Pancreas (tissue), 10 donors: Measurements from ENCODE around the gene CNTFR. TPM values are rescaled to one million over a fixed set of nuclear protein-coding genes. Genes with fewer than 3 reads are reported as not detected.
A peak's percentile ranks its signal among the peaks of the same experiment; 100 is the strongest.

Experiments used
- ATAC-seq, 4 donors: fragments of 200-7000 bp; cut with Tn5 transposase; one replicate each; pipeline versions ENCODE4 v1.8.0 to v1.9.1; 2020; ENCODE audit warnings: mild to moderate bottlenecking in 4 of 4, moderate library complexity in 4 of 4
- DNase-seq, 6 donors: peaks; one replicate each; pipeline ENCODE4 v3.0.0-alpha.2; 2020
- FAIRE-seq: peaks from 2 replicates; lab custom pipeline; 2012; peaks lifted over from hg19 to GRCh38; lab: Jason Lieb, UNC
- H3K27ac ChIP-seq, 4 donors: fragments of 200-600 bp; sonication (generic); 1 replicate in 3 of 4; 2 replicates in 1 of 4; pipeline versions ENCODE4 v1.5.0 to v1.8.0; 2020
- H3K27me3 ChIP-seq, 4 donors: fragments of 200-600 bp; one replicate each; pipeline ENCODE4 v1.8.0; 2021
- H3K36me3 ChIP-seq, 3 donors: fragments of 200-600 bp; sonication (generic) in 1 of 3; one replicate each; pipeline versions ENCODE4 v1.5.0 to v1.8.0; 2020 to 2021
- H3K4me1 ChIP-seq, 3 donors: fragments of 200-600 bp; one replicate each; pipeline ENCODE4 v1.8.0; 2021
- H3K4me3 ChIP-seq, 4 donors: fragments of 200-600 bp; sonication (generic) in 2 of 4; one replicate each; pipeline versions ENCODE4 v1.5.0 to v1.8.0; 2020 to 2021
- H3K9me3 ChIP-seq, 4 donors: fragments of 200-600 bp; one replicate each; pipeline ENCODE4 v1.8.0; 2021
- CTCF ChIP-seq, 4 donors: fragments of 200-600 bp; sonication (generic) in 3 of 4; IDR thresholded peaks; one replicate each; pipeline versions ENCODE4 v1.5.0 to v1.8.0; 2021; ENCODE audit warnings: antibody characterized with exemption in 4 of 4
- WGBS, 2 donors: extraction: QIAGEN DNeasy Blood & Tissue Kit; methylation state at CpG; one replicate each; pipeline ENCODE4 v1.1.7; 2013; 5-methylcytosine and 5-hydroxymethylcytosine counted together
- intact Hi-C, 3 donors: fragments of 100-400 bp; cut with DNase I; formaldehyde crosslinking; loops; one replicate each; pipeline versions ENCODE4 v1.11.1 to v1.14.2; 2022
- polyA plus RNA-seq, 2 donors: library from polyadenylated mRNA; stranded (reverse); fragments of 200-250 nt; gene quantifications; one replicate each; pipeline ENCODE4 v1.2.3, GENCODE V29; 2013
- total RNA-seq, 6 donors: library from RNA; stranded (reverse); fragmentation: NEBNext Ultra II Directional in 4 of 6; extraction: Animal tissue kit (Norgen Biotek cat#: 25700) in 4 of 6; gene quantifications; one replicate each; pipeline versions ENCODE4 v1.2.1 to v1.2.4, GENCODE V29; 2021 to 2023
- donor health status: healthy with polysubstance abuse.
- donor health status: DM: no; HTN: no; CAD: no; lungs with moderate emphysema.
- donor health status: DM: no; HTN: no; CAD: no.
- donor health status: control.
- donor health status: control.
- donor health status: Bipolar disorder and iron deficiency.
- donor health status: DM: yes; HTN: yes; CAD: no.
- donor health status: DM: no; HTN: no; CAD: no.
- donor health status: DM: no; HTN: no; CAD: no.
- donor health status: DM: yes; HTN: yes; CAD: no.

Gene CNTFR
- total and polyA plus RNA-seq, 8 donors, result 0.12 to 2.6 (median 0.87) TPM; not detected in 1

- intact Hi-C loops, result no loop called here
- DNase-seq (peak in 1 of 6 donors; percentile 24), ATAC-seq (no peak), FAIRE-seq (no peak)
- 56 to 57% methylated on average over 6 of the region's 6 CpGs for WGBS, 2 donors
- TF ChIP-seq CTCF (IDR thresholded peaks at IDR 0.05), result no peak
- no peak overlapping the region for H3K27ac ChIP-seq
- no peaks in the 10 kb centered on the region for H3K27me3 ChIP-seq
- no peaks in the 10 kb centered on the region for H3K4me1 ChIP-seq
- no peaks in the 10 kb centered on the region for H3K36me3 ChIP-seq
- no peak overlapping the region for H3K4me3 ChIP-seq
- H3K9me3 ChIP-seq, result no peaks in the 10 kb centered on the region
These were observed 32.6 kb downstream of the CNTFR start for GRCh38 chr9:34556949-34557348.

- no peaks in the 10 kb centered on the region for H3K4me1 ChIP-seq
- no peak overlapping the region for H3K4me3 ChIP-seq
- no peak for TF ChIP-seq CTCF (IDR thresholded peaks at IDR 0.05)
- no peak overlapping the region for H3K27ac ChIP-seq
- DNase-seq (peak in 2 of 6 donors; percentile 23 to 40), ATAC-seq (no peak), FAIRE-seq (no peak)
- intact Hi-C loops, result no loop called here
- H3K36me3 ChIP-seq, result no peaks in the 10 kb centered on the region
- no peaks in the 10 kb centered on the region for H3K27me3 ChIP-seq
- H3K9me3 ChIP-seq, result no peaks in the 10 kb centered on the region
- WGBS, 2 donors, result 76 to 81% methylated on average over 12 to 13 of the region's 13 CpGs
These were observed 33.5 kb downstream of the CNTFR start for GRCh38 chr9:34555936-34556525.

DNA sequence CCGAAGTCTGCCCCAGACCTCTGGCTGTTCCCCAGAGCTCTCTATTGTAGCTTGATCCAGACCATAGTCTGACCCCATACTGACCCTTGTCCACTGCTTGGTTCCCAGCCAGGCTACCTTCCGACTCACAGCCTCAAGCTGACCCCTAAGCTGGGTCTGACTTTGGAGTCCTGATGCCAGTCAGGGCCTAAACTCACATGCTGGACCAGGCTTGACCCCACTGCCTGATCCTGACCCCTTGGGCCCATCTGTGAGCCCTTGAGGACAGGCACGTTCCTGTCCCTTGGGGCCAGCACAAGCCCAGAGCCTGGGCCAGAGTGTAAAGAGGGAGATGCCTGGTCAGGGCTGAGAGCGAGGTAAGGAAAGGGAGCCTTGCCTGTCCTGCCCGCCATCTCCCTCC is 34.0 kb downstream of the CNTFR start:
- Histone ChIP-seq H3K27me3 (no peaks in the 10 kb centered on the region), H3K9me3 (no peaks in the 10 kb centered on the region), H3K4me1 (no peaks in the 10 kb centered on the region), H3K27ac (no peak overlapping the region), H3K4me3 (no peak overlapping the region), H3K36me3 (no peaks in the 10 kb centered on the region)
- DNase-seq (peak in 2 of 6 donors; percentile 30 to 36), ATAC-seq (no peak), FAIRE-seq (no peak)
- WGBS, 2 donors, result 71 to 80% methylated on average over 3 to 5 of the region's 5 CpGs
- intact Hi-C loops, result no loop called here
- TF ChIP-seq CTCF (IDR thresholded peaks at IDR 0.05), result no peak

DNA sequence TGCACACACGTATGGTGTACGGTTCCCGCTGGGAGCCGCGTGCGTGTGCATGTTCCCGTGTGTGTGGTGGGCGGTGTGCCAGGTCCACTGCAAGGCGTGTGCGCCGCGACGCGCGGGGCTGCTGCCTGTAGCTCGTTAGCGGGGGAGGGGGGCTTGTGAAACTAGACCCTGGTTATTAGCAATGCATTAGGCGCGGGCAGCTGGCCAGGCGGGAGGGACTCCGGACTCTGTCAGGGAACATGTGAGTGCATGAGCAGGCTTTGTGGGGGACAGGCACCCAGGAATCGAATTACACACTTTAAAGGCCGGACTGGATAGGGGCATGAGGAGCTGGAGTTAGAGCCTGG is 34.5 kb downstream of the CNTFR start:
- intact Hi-C loops, result no loop called here
- Histone ChIP-seq H3K9me3 (no peaks in the 10 kb centered on the region), H3K27ac (no peak overlapping the region), H3K36me3 (no peaks in the 10 kb centered on the region), H3K4me3 (no peak overlapping the region), H3K27me3 (no peaks in the 10 kb centered on the region), H3K4me1 (no peaks in the 10 kb centered on the region)
- FAIRE-seq (no peak), ATAC-seq (peak in 1 of 4 donors; percentile 9), DNase-seq (peak in 2 of 6 donors; percentile 53 to 68)
- WGBS, 2 donors, result 34 to 49% methylated on average over 23 of the region's 23 CpGs
- TF ChIP-seq CTCF (IDR thresholded peaks at IDR 0.05), result no peak

GRCh38 chr9:34554211-34555001 is 35.1 kb downstream of the CNTFR start:
- Histone ChIP-seq H3K4me3 (no peak overlapping the region), H3K4me1 (no peaks in the 10 kb centered on the region), H3K27me3 (no peaks in the 10 kb centered on the region), H3K36me3 (no peaks in the 10 kb centered on the region), H3K27ac (no peak overlapping the region), H3K9me3 (no peaks in the 10 kb centered on the region)
- TF ChIP-seq CTCF (IDR thresholded peaks at IDR 0.05), result no peak
- DNase-seq (peak in 2 of 6 donors; percentile 20 to 35), FAIRE-seq (no peak), ATAC-seq (no peak)
- 65 to 72% methylated on average over 16 of the region's 16 CpGs for whole genome bisulfite sequencing, 2 donors
- intact Hi-C loops, result loop anchor here in 1 of 3 donors (5.0 kb wide), 1 partner anchor 38 kb away; no protein-coding TSS in a partner anchor
